IPS-18c (cell line): ENCODE data around the gene TSC22D1.
"Not testable (repeated sequence)": the region's sequence is repeated elsewhere in the genome, so short reads cannot be mapped to it uniquely, and the experiment has no call there.

Source experiments
- H3K4me3 ChIP-seq: 2 replicates; pipeline ENCODE4 v1.7.0; 2013; ENCODE audit warnings: low read depth, mild to moderate bottlenecking, low read length, moderate library complexity; ENCODE audit not compliant: insufficient read depth
- H3K9me3 ChIP-seq: one replicate; pipeline ENCODE4 v1.6.1; 2013; ENCODE audit warnings: mild to moderate bottlenecking, low read length, moderate library complexity; ENCODE audit not compliant: control insufficient read depth, insufficient read depth

Gene TSC22D1

GRCh38 chr13:44474122-44474910, 101.8 kb downstream of the TSC22D1 start:
- no peak overlapping the region for H3K4me3 ChIP-seq
- no peaks in the 10 kb centered on the region for H3K9me3 ChIP-seq

DNA sequence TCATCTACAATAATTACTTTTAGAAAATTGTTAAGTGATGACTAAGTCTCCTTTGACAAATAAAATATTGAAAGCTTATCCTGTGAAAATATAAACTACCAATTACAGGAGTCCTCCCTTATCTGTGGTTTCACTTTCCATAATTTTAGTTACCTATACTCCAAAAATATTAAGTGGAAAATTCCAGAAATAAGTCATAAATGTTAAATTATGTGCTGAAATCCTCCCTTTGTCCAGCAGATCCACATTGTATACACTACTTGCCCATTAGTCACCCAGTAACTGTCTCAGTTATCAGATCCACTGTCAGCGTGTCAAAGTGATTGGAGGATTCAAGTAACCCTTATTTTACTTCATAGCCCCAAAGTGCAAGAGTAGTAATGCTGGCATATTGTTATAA, 104.4 kb downstream of the TSC22D1 start:
- H3K4me3 ChIP-seq, result no peak overlapping the region

GRCh38 chr13:44470638-44471562, 105.2 kb downstream of the TSC22D1 start:
- Histone ChIP-seq H3K9me3 (no peaks in the 10 kb centered on the region), H3K4me3 (no peak overlapping the region)

More for the DNA sequence above, 104.4 kb downstream of the TSC22D1 start:
- no peaks in the 10 kb centered on the region for H3K9me3 ChIP-seq

DNA sequence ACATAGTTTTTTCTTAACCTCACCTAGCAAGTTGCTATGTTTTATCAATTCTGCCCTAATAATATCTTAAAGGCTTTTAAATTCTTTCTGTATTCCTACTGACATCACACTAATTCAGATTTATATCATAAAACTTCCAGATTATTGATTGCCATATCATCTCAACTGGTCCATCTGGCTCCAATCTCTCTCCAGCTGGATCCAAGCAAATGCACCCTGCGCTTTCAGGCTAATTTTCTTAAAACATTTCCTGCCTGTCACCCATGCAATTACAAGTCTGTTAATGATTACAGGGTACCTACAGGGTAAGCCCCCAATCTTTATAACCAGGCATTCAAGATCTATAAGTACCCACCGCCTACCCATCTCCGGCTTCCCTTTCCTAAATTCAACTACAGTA, 107.3 kb downstream of the TSC22D1 start:
- no peak overlapping the region for H3K4me3 ChIP-seq

DNA sequence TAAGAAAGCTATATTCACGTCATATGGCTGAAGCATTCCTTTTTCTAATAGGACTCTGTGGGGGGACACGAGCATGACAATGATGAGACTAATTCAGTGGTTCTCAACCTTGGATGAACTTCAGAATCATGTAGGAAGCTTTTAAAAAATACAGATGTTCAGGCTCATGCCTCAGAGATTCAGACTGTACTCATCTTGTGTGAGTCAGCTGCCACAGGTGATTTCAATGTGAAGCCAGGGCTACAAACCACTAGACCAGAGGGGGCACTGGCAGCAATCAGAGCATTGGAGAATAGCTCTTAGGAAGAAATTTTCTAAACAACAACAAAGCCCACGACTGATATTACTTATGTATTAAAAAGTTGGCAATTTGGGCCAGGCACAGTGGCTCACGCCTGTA, 110.8 kb downstream of the TSC22D1 start:
- Histone ChIP-seq H3K9me3 (no peaks in the 10 kb centered on the region), H3K4me3 (no peak overlapping the region)

More for the DNA sequence above, 107.3 kb downstream of the TSC22D1 start:
- no peaks in the 10 kb centered on the region for H3K9me3 ChIP-seq

DNA sequence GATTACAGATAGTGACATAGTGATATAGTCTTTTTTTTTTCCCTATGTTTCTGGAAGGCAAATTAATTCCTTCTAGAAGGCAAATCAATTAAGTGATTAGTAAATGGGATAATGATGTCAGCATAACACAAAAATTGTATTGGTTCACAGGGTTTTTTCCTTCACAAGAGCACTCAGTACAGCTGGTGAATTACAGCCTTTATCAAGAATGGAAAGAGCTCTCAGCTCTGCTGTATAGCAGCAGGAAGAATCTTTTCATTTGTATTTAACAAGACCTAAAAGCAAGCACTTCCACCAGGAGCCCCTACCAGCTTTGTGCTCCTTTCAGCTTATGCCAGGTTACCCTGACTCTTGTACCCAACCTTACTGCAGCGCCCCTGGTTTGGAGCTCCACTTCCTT, 111.7 kb downstream of the TSC22D1 start:
- Histone ChIP-seq H3K9me3 (peaks cover 3% of the 10 kb centered on the region), H3K4me3 (no peak overlapping the region)

GRCh38 chr13:44463759-44464158, 112.4 kb downstream of the TSC22D1 start:
- no peak overlapping the region for H3K4me3 ChIP-seq
- peaks cover 3% of the 10 kb centered on the region for H3K9me3 ChIP-seq

- Histone ChIP-seq H3K4me3 (no peak overlapping the region), H3K9me3 (peaks cover 3% of the 10 kb centered on the region)
These were observed 116.5 kb downstream of the TSC22D1 start for GRCh38 chr13:44459674-44460073.

DNA sequence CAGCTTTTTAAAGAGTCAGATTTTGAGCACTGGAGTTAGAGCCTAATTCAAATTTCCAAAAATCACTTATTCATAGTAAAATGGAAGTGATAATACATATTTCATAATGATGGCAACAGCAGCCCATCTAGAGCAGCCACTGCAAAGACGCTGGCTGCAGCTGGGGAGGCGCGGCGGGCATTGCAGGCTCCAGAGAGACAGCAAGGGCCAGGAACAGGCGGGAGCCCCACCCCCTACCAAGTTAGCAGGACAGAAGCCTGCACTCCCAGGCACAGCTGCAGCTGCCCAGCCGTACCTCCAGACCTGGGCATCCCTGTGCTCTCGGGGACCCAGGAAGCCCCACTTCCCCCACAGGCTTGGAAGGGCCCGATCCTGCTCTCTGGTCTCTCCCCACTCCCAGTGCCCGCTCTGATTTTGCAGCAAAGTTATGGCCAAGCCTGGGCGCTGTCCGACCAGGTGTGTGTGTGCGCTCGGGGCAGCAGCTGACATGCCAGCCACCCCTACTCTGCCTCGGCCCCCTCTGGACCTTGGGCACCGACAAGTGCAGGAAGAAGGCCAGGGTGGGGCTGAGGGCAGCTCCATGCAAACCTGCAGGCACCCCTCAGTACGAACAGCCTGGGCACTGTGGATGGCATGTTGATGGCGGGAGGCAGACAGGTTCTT, 117.7 kb downstream of the TSC22D1 start:
- Histone ChIP-seq H3K9me3 (peaks cover 3% of the 10 kb centered on the region), H3K4me3 (no peak overlapping the region)

GRCh38 chr13:44456212-44456611, 119.9 kb downstream of the TSC22D1 start:
- H3K9me3 ChIP-seq, result not testable (repeated sequence)

DNA sequence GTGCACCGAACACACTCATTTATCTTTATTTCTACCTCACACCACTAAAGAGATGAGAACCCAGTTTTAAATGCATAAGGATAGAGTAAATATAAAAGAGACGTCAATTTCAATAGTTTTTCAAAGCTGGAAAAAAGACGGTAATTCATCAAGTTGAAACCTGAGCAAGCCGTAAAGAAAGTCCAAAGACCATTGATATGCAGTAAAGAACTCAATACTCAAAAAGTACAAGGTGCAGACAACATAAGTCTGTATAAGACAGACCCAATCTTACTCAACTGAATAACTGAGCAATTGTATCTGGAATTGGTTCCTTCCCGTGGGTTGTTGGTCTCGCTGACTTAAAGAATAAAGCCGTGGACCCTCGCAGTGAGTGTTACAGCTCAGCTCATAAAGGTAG, 120.4 kb downstream of the TSC22D1 start:
- Histone ChIP-seq H3K9me3 (peaks cover 3% of the 10 kb centered on the region), H3K4me3 (no peak overlapping the region)

More at GRCh38 chr13:44456212-44456611, 119.9 kb downstream of the TSC22D1 start:
- H3K4me3 ChIP-seq, result not testable (repeated sequence)

DNA sequence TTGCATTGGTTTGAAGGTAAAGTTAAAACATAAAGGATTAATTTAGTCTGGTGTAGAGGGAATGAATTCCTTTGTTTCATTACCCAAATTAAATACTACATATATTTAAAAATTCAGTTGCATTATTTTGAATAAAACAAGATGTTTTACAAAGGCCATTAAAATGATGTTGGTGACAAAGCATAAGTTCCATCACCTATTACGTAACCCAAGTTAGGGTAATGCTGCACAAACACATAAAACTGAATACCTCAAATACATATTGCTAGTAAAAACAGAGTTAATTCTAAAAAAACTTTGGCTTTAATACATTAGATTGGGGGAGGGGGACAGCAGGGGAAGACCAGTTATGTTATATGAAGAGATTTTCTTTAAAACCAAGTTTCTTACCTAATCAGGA, 122.2 kb downstream of the TSC22D1 start:
- Histone ChIP-seq H3K4me3 (no peak overlapping the region), H3K9me3 (no peaks in the 10 kb centered on the region)

GRCh38 chr13:44453069-44453468, 123.1 kb downstream of the TSC22D1 start:
- no peaks in the 10 kb centered on the region for H3K9me3 ChIP-seq

GRCh38 chr13:44452418-44452817, 123.7 kb downstream of the TSC22D1 start:
- H3K4me3 ChIP-seq, result no peak overlapping the region
- H3K9me3 ChIP-seq, result no peaks in the 10 kb centered on the region

More at GRCh38 chr13:44453069-44453468, 123.1 kb downstream of the TSC22D1 start:
- H3K4me3 ChIP-seq, result no peak overlapping the region

DNA sequence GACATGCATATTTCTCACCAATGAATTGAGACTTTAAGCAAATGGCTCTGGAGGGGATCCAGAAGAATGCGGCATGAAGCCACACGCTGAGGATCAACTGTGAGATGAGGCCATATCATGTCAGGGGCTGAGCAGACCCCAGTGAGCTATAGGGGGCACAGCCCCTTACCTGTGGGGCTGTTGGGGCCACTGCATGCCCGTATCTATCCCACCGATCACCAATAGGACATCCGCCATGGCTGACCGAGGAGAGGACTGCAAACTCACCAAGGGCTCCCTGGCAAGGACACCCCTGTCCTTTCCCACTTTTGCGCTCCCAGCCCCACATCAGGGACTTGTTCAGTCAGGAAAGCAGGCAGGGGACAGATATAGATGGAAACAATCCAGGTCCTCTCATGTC, 124.5 kb downstream of the TSC22D1 start:
- Histone ChIP-seq H3K4me3 (no peak overlapping the region), H3K9me3 (no peaks in the 10 kb centered on the region)

GRCh38 chr13:44451126-44451525, 125.0 kb downstream of the TSC22D1 start:
- Histone ChIP-seq H3K4me3 (no peak overlapping the region), H3K9me3 (no peaks in the 10 kb centered on the region)

DNA sequence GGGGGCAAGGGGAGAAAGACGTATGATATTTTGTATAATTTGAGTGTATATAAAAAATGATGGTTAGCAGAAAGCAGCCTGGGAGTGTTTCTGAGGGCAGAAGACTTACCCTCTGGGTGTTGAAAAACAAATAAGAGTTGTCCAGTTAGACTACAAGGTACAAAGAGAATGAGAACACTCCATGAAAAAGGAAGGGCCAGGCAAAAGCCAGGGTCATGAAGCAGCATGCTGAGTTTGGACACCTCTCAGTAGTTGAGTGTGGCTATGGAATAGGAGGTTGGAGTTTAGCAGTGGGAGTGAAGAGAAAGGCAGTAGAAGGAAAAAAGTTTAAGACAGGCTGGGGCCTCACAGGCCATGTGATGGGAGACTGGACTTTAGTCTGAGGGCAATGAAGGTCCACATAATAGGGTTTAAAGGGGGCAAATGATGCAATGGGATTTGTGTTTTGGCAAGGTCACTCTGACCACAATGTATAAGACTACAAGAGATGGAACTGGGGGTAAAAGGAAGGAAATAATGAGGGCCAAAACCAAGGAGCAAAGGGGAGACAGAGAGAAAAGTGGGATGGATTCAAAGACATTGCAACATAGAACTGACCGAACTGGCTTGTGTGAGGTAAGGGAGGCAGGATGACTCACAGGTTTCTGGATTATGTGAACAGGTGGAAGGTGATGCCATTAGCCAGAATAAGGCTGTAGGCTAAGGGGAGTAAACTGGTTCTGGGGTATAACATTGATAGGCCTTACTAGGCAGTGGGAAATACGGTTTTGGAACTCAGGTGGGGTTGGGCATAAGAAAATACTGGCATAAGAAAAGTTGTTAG, 125.9 kb downstream of the TSC22D1 start:
- H3K4me3 ChIP-seq, result no peak overlapping the region
- no peaks in the 10 kb centered on the region for H3K9me3 ChIP-seq
